GM12865 (cell line): Measurements from ENCODE around the gene PRSS22.

Source experiments
- DNase-seq: peaks from one replicate; pipeline ENCODE4 v3.0.0; 2010; ENCODE audit warnings: low read depth
- H3K4me3 ChIP-seq: 2 replicates; pipeline ENCODE4 v1.5.1; 2011; ENCODE audit warnings: mild to moderate bottlenecking, low read depth, low read length, control low read depth
- CTCF ChIP-seq: IDR thresholded peaks from 2 replicates; pipeline ENCODE4 v1.5.1; 2011; ENCODE audit warnings: low read length, control low read depth, low read depth, inconsistent platforms; ENCODE audit not compliant: insufficient read depth; ENCODE audit errors: missing control alignments

PRSS22 gene

GRCh38 chr16:2866431-2866830 is 8.5 kb upstream of the PRSS22 start:
- H3K4me3 ChIP-seq, result no peak overlapping the region
- TF ChIP-seq CTCF, result no peak
- no peak for DNase-seq

DNA sequence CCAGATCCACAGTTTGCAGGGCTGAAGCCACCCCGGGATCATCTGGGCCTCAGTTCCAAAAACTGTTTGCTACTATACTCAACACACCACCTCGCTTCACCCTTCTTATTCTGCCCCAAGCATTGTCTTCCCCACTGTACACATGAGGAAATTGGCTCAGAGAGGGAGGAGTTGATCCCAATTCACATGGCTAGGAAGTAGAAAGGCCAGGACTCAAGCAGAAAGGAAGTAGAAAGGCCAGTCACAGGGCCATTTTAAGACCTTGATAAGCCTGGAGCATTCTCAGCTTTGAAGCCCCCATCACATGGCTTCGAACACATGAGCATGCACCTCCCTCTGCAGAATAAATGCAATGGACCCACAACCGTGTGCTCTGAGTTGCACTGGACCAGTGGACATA is 7.7 kb upstream of the PRSS22 start:
- H3K4me3 ChIP-seq, result no peak overlapping the region
- TF ChIP-seq CTCF, result no peak
- DNase-seq, result no peak

- no peak for DNase-seq
- no peak for TF ChIP-seq CTCF
- no peak overlapping the region for H3K4me3 ChIP-seq
These were observed 3.0 kb upstream of the PRSS22 start for GRCh38 chr16:2860826-2861567.

DNA sequence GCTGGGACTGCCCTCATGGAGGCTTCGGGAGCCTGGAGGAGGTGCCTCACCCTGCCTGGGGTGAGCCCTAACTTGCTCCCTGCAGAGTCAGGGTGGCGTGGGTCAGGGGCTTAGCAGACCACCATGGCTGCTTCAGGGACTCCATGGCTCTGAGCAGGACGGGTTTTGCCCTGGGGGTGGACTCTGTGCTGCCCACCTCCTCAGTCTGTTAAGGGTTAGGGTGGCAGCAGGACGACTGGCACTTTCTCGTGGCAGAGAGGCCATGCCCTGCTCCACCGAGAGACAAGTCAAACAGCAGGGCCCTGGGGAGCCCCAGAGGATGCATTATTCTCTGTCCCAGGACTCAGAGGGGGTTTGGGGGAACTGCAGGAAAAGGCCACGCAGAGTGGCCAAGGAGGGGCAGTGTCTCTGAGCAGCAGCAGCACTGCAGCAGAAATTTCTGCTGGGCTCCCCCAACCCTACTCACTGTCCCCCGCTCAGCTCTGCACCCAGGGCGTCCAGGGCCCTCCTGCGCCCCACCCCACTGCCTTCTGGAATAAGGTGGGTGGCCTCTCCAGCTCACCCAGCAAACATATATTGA is 1.8 kb upstream of the PRSS22 start:
- DNase-seq, result no peak
- H3K4me3 ChIP-seq, result no peak overlapping the region

GRCh38 chr16:2858245-2859025 is 465 bp upstream of the PRSS22 start:
- no peak for TF ChIP-seq CTCF
- DNase-seq, result no peak
- H3K4me3 ChIP-seq, result no peak overlapping the region

More for the DNA sequence above, 1.8 kb upstream of the PRSS22 start:
- no peak for TF ChIP-seq CTCF

DNA sequence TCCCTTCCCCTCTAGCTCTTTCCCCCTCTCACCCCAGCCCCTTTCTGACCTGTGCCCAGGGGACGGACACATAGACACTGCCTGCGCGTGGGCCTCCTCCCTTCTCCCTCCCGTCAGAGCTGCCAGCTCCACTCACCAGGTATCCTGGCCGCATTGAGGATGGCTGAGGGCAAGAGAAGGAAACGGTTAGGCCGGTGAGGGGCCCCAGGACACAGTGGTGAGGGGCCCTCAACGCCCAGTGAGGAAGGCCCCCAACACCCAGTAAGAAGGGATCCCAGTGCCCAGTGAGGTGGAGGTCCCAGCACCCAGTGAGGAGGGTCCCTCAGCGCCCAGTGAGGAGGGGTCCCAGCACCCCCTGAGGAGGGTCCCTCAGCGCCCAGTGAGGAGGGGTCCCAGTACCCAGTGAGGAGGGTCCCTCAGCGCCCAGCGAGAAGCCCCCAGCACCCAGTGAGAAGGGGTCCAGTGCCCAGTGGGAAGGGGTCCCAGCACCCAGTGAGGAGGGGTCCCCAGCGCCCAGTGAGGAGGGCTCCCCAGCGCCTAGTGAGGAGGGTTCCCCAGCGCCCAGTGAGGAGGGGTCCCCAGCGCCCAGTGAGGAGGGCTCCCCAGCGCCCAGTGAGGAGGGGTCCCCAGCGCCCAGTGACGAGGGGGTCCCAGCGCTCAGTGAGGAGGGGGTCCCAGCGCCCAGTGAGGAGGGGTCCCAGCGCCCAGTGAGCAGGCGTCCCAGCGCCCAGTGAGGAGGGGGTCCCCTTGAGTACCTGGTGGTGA is 1.1 kb downstream of the PRSS22 start:
- TF ChIP-seq CTCF, result no peak
- H3K4me3 ChIP-seq, result no peak overlapping the region
- no peak for DNase-seq
